ENCODE results near the gene TAX1BP1.

- TF ChIP-seq CTCF (conservative IDR thresholded peaks at IDR 0.05), result no peak
- TF ChIP-seq ZFX (IDR thresholded peaks at IDR 0.05), result no peak
These were observed 4.8 kb upstream of the TAX1BP1 start for GRCh38 chr7:27735165-27735564.

Measured in C4-2B (cell line).